Activated naive CD8-positive, alpha-beta T cell (primary cell): Measurements from ENCODE around the gene SRP68.
A peak's percentile ranks its signal among the peaks of the same experiment; 100 is the strongest.

ENCODE experiments used
- H3K27ac Mint-ChIP-seq: one replicate; pipeline ENCODE4 v1.8.0; 2021; ENCODE audit warnings: mixed read lengths
- H3K27me3 Mint-ChIP-seq: one replicate; pipeline ENCODE4 v1.8.0; 2021; ENCODE audit warnings: mixed read lengths
- H3K36me3 Mint-ChIP-seq: one replicate; pipeline ENCODE4 v1.8.0; 2021; ENCODE audit warnings: mixed read lengths
- H3K4me1 Mint-ChIP-seq: one replicate; pipeline ENCODE4 v1.8.0; 2021; ENCODE audit warnings: low read depth, mixed read lengths
- H3K4me3 Mint-ChIP-seq: one replicate; pipeline ENCODE4 v1.8.0; 2021; ENCODE audit warnings: mild to moderate bottlenecking, mixed read lengths
- H3K9me3 Mint-ChIP-seq: one replicate; pipeline ENCODE4 v1.8.0; 2021; ENCODE audit warnings: low read depth, mixed read lengths

SRP68 gene

GRCh38 chr17:76072148-76072858, at the start of gene SRP68:
SRP68 (minus strand) TSS chr17:76072517; CDS start chr17:76072491, 26 bp downstream.
- Mint-ChIP-seq H3K4me3 (peak within 1 kb of the TSS; percentile 97), H3K36me3 (peaks cover 2% of the 10 kb centered on the region), H3K27me3 (peaks cover 11% of the 10 kb centered on the region), H3K4me1 (peaks cover 52% of the 10 kb centered on the region), H3K27ac (peak within 1 kb of the TSS; percentile 99), H3K9me3 (no peaks in the 10 kb centered on the region)

GRCh38 chr17:76121932-76122430, 49.7 kb upstream of the SRP68 start:
- Mint-ChIP-seq H3K9me3 (no peaks in the 10 kb centered on the region), H3K27me3 (no peaks in the 10 kb centered on the region), H3K27ac (peak overlapping the region; percentile 87), H3K4me3 (no peak overlapping the region), H3K36me3 (no peaks in the 10 kb centered on the region), H3K4me1 (peaks cover 23% of the 10 kb centered on the region)

- Mint-ChIP-seq H3K4me1 (peaks cover 12% of the 10 kb centered on the region), H3K27ac (no peak overlapping the region), H3K36me3 (no peaks in the 10 kb centered on the region), H3K9me3 (no peaks in the 10 kb centered on the region), H3K4me3 (no peak overlapping the region), H3K27me3 (no peaks in the 10 kb centered on the region)
Measured at GRCh38 chr17:76120658-76121008, 48.3 kb upstream of the SRP68 start.

GRCh38 chr17:76119409-76120371, 47.4 kb upstream of the SRP68 start:
- Mint-ChIP-seq H3K27ac (no peak overlapping the region), H3K4me1 (peaks cover 12% of the 10 kb centered on the region), H3K36me3 (no peaks in the 10 kb centered on the region), H3K4me3 (no peak overlapping the region), H3K27me3 (no peaks in the 10 kb centered on the region), H3K9me3 (no peaks in the 10 kb centered on the region)

- H3K27ac Mint-ChIP-seq: no peak overlapping the region
- no peaks in the 10 kb centered on the region for H3K36me3 Mint-ChIP-seq
- H3K4me1 Mint-ChIP-seq: no peaks in the 10 kb centered on the region
- no peaks in the 10 kb centered on the region for H3K27me3 Mint-ChIP-seq
- no peak overlapping the region for H3K4me3 Mint-ChIP-seq
- no peaks in the 10 kb centered on the region for H3K9me3 Mint-ChIP-seq
Measured at GRCh38 chr17:76115138-76115754, 42.9 kb upstream of the SRP68 start.

- H3K27ac Mint-ChIP-seq: no peak overlapping the region
- H3K4me3 Mint-ChIP-seq: no peak overlapping the region
- H3K36me3 Mint-ChIP-seq: no peaks in the 10 kb centered on the region
- H3K4me1 Mint-ChIP-seq: no peaks in the 10 kb centered on the region
- no peaks in the 10 kb centered on the region for H3K9me3 Mint-ChIP-seq
- no peaks in the 10 kb centered on the region for H3K27me3 Mint-ChIP-seq
Measured at GRCh38 chr17:76111956-76112355, 39.6 kb upstream of the SRP68 start.

- H3K4me3 Mint-ChIP-seq: no peak overlapping the region
- no peak overlapping the region for H3K27ac Mint-ChIP-seq
- no peaks in the 10 kb centered on the region for H3K27me3 Mint-ChIP-seq
- H3K4me1 Mint-ChIP-seq: peaks cover 8% of the 10 kb centered on the region
- no peaks in the 10 kb centered on the region for H3K36me3 Mint-ChIP-seq
- no peaks in the 10 kb centered on the region for H3K9me3 Mint-ChIP-seq
Measured at GRCh38 chr17:76107509-76107908, 35.2 kb upstream of the SRP68 start.

GRCh38 chr17:76106703-76107102, 34.4 kb upstream of the SRP68 start:
- Mint-ChIP-seq H3K4me1 (peaks cover 14% of the 10 kb centered on the region), H3K4me3 (no peak overlapping the region), H3K36me3 (no peaks in the 10 kb centered on the region), H3K27ac (peak overlapping the region; percentile 17), H3K9me3 (no peaks in the 10 kb centered on the region), H3K27me3 (no peaks in the 10 kb centered on the region)

- H3K4me1 Mint-ChIP-seq: peaks cover 22% of the 10 kb centered on the region
- H3K4me3 Mint-ChIP-seq: peak overlapping the region; percentile 95
Measured at GRCh38 chr17:76104896-76105231, 32.5 kb upstream of the SRP68 start.

GRCh38 chr17:76104140-76104895, 32.0 kb upstream of the SRP68 start:
- H3K4me1 Mint-ChIP-seq: peaks cover 22% of the 10 kb centered on the region
- H3K27ac Mint-ChIP-seq: peak overlapping the region; percentile 96
- H3K27me3 Mint-ChIP-seq: no peaks in the 10 kb centered on the region
- peak overlapping the region; percentile 95 for H3K4me3 Mint-ChIP-seq
- no peaks in the 10 kb centered on the region for H3K9me3 Mint-ChIP-seq
- peaks cover 2% of the 10 kb centered on the region for H3K36me3 Mint-ChIP-seq

More at GRCh38 chr17:76104896-76105231, 32.5 kb upstream of the SRP68 start:
- H3K27me3 Mint-ChIP-seq: no peaks in the 10 kb centered on the region
- peaks cover 2% of the 10 kb centered on the region for H3K36me3 Mint-ChIP-seq
- H3K9me3 Mint-ChIP-seq: no peaks in the 10 kb centered on the region
- peak overlapping the region; percentile 96 for H3K27ac Mint-ChIP-seq

- peak within 1 kb of the TSS; percentile 95 for H3K4me3 Mint-ChIP-seq
- H3K36me3 Mint-ChIP-seq: peaks cover 2% of the 10 kb centered on the region
- H3K27ac Mint-ChIP-seq: peak within 1 kb of the TSS; percentile 96
Measured at GRCh38 chr17:76103274-76104139, 31.2 kb upstream of the SRP68 start, which contains the start of gene EXOC7. EXOC7 (minus strand) TSS chr17:76103787; CDS start chr17:76103692, 95 bp downstream.

GRCh38 chr17:76102944-76103273, 30.6 kb upstream of the SRP68 start:
- peaks cover 2% of the 10 kb centered on the region for H3K36me3 Mint-ChIP-seq
- no peaks in the 10 kb centered on the region for H3K9me3 Mint-ChIP-seq
- H3K27ac Mint-ChIP-seq: peak overlapping the region; percentile 96
- H3K4me1 Mint-ChIP-seq: peaks cover 22% of the 10 kb centered on the region
- H3K4me3 Mint-ChIP-seq: peak overlapping the region; percentile 95
- H3K27me3 Mint-ChIP-seq: no peaks in the 10 kb centered on the region

More at GRCh38 chr17:76103274-76104139, 31.2 kb upstream of the SRP68 start, which contains the start of gene EXOC7:
- Mint-ChIP-seq H3K4me1 (peaks cover 22% of the 10 kb centered on the region), H3K27me3 (no peaks in the 10 kb centered on the region), H3K9me3 (no peaks in the 10 kb centered on the region)

GRCh38 chr17:76097716-76098295, 25.5 kb upstream of the SRP68 start:
- Mint-ChIP-seq H3K4me3 (no peak overlapping the region), H3K27me3 (no peaks in the 10 kb centered on the region), H3K9me3 (no peaks in the 10 kb centered on the region), H3K4me1 (peaks cover 17% of the 10 kb centered on the region), H3K27ac (no peak overlapping the region), H3K36me3 (peaks cover 4% of the 10 kb centered on the region)
